Stimulated activated CD8-positive, alpha-beta memory T cell treated with anti-CD3 and anti-CD28 coated beads, Interleukin-12 subunit alpha, Interleukin-12 subunit beta, amount 100 ng/mL, for 1 hour (primary cell): ENCODE data around the gene SMARCE1.

Source experiments
- DNase-seq: peaks from one replicate; pipeline ENCODE4 v3.0.0-alpha.2; 2020; ENCODE audit warnings: low read depth

The SMARCE1 gene

GRCh38 chr17:40580140-40580539 is 67.5 kb downstream of the SMARCE1 start:
- no peak for DNase-seq

- DNase-seq, result no peak
Measured at GRCh38 chr17:40579471-40579870, 68.1 kb downstream of the SMARCE1 start.

GRCh38 chr17:40577611-40578065 is 70.0 kb downstream of the SMARCE1 start:
- DNase-seq, result no peak

- DNase-seq, result no peak
Measured at GRCh38 chr17:40576113-40576740, 71.4 kb downstream of the SMARCE1 start.
